A549 (cell line): Measurements from ENCODE around the gene RACGAP1. TPM values are rescaled to one million over a fixed set of nuclear protein-coding genes. Genes with fewer than 3 reads are reported as not detected.

Experiments
- ATAC-seq, 2 experiments: fragments of 200-7000 bp in 1 of 2; fragments of >200 bp in 1 of 2; cut with Nextera tagmentation in 1 of 2; cut with Tn5 transposase in 1 of 2; 3 replicates each; pipeline versions ENCODE4 v1.8.0 to v1.9.1; 2018 to 2020; ENCODE audit warnings: mild to moderate bottlenecking in 1 of 2, moderate library complexity in 1 of 2
- CTCF ChIA-PET: fragments of 300-600 bp; sonication (Branson Sonifier 250); formaldehyde crosslinking; extraction: SDS; loops from one replicate; lab custom pipeline; 2021; ENCODE audit warnings: antibody characterized with exemption, inconsistent platforms; lab: Yijun Ruan, JAX
- POLR2A ChIA-PET: fragments of 350-600 bp; formaldehyde crosslinking; extraction: SDS; loops from one replicate; lab custom pipeline; 2021; ENCODE audit warnings: antibody characterized with exemption, inconsistent platforms; lab: Yijun Ruan, JAX
- DNase-seq, 2 experiments: peaks; one replicate each; pipeline versions ENCODE4 v3.0.0 to v3.0.0-alpha.2; 2011 to 2016; ENCODE audit warnings: low read depth in 1 of 2, low spot score in 1 of 2
- FAIRE-seq: peaks from 2 replicates; lab custom pipeline; 2011; peaks lifted over from hg19 to GRCh38; lab: Jason Lieb, UNC
- H3K27ac ChIP-seq, 2 experiments: fragments of >200 bp; sonication (Bioruptor Twin); formaldehyde crosslinking; 3 replicates each; pipeline ENCODE4 v1.5.1; 2016 to 2017
- H3K4me1 ChIP-seq: fragments of >200 bp; sonication (Bioruptor Twin); formaldehyde crosslinking; 3 replicates; pipeline ENCODE4 v1.6.1; 2016
- H3K4me2 ChIP-seq: fragments of >200 bp; sonication (Bioruptor Twin); formaldehyde crosslinking; 3 replicates; pipeline ENCODE4 v1.6.1; 2016
- H3K4me3 ChIP-seq: fragments of >200 bp; sonication (Bioruptor Twin); formaldehyde crosslinking; 3 replicates; pipeline ENCODE4 v1.5.1; 2016
- H3K9me3 ChIP-seq: fragments of >200 bp; sonication (Bioruptor Twin); formaldehyde crosslinking; 3 replicates; pipeline ENCODE4 v1.6.1; 2016
- CBX2 ChIP-seq: fragments of 200-600 bp; sonication (generic); IDR thresholded peaks from 2 replicates; pipeline ENCODE4 v1.6.1; 2016; ENCODE audit warnings: low read depth, mild to moderate bottlenecking, borderline replicate concordance
- CEBPB ChIP-seq, 2 experiments: fragments of >200 bp in 1 of 2; sonication (Bioruptor Twin) in 1 of 2; formaldehyde crosslinking in 1 of 2; IDR thresholded peaks; 2 replicates each; pipeline ENCODE4 v1.6.1; 2012 to 2016
- CHD2 ChIP-seq: fragments of 150-350 bp; IDR thresholded peaks from 2 replicates; pipeline ENCODE4 v1.6.1; 2014; ENCODE audit warnings: low read length; ENCODE audit not compliant: partially characterized antibody
- EHF ChIP-seq: fragments of 250-450 bp; sonication (Bioruptor Pico); IDR thresholded peaks from 2 replicates; pipeline ENCODE4 v1.5.0; 2020; ENCODE audit warnings: mild to moderate bottlenecking
- ELK1 ChIP-seq: fragments of 150-350 bp; IDR thresholded peaks from 2 replicates; pipeline ENCODE4 v1.6.1; 2014; ENCODE audit warnings: low read depth, mild to moderate bottlenecking, low read length
- EP300 ChIP-seq, 2 experiments: fragments of >200 bp; sonication (Bioruptor Twin); formaldehyde crosslinking; IDR thresholded peaks; 2 replicates in 1 of 2; 3 replicates in 1 of 2; pipeline ENCODE4 v1.6.1; 2016 to 2017
- ESRRA ChIP-seq: fragments of 150-350 bp; IDR thresholded peaks from 2 replicates; pipeline ENCODE4 v1.6.1; 2014; ENCODE audit warnings: mild to moderate bottlenecking, low read length, borderline replicate concordance
- FOSL2 ChIP-seq, 2 experiments: fragments of 450-650 bp in 1 of 2; fragments of >200 bp in 1 of 2; sonication (Bioruptor Twin) in 1 of 2; formaldehyde crosslinking; IDR thresholded peaks; 2 replicates each; pipeline versions ENCODE4 v1.5.0 to v1.6.1; 2016 to 2020; ENCODE audit warnings: mild to moderate bottlenecking in 1 of 2, moderate library complexity in 1 of 2
- GATA3 ChIP-seq: IDR thresholded peaks from 2 replicates; pipeline ENCODE4 v1.6.1; 2012; ENCODE audit warnings: borderline replicate concordance
- HDAC2 ChIP-seq: fragments of 200-600 bp; sonication (generic); IDR thresholded peaks from 2 replicates; pipeline ENCODE4 v1.6.1; 2016
- HMGXB4 ChIP-seq: fragments of 250-450 bp; sonication (Bioruptor Pico); IDR thresholded peaks from 2 replicates; pipeline ENCODE4 v1.5.0; 2021; ENCODE audit warnings: mild to moderate bottlenecking, moderate library complexity, borderline replicate concordance
- HOXB13 ChIP-seq: fragments of 250-450 bp; sonication (Bioruptor Pico); IDR thresholded peaks from 2 replicates; pipeline ENCODE4 v1.5.0; 2020; ENCODE audit warnings: low read depth, mild to moderate bottlenecking, moderate library complexity
- HOXB5 ChIP-seq: fragments of 250-450 bp; sonication (Bioruptor Pico); IDR thresholded peaks from 2 replicates; pipeline ENCODE4 v1.5.0; 2020; ENCODE audit warnings: mild to moderate bottlenecking, moderate library complexity
- JUN ChIP-seq, 2 experiments: fragments of >200 bp; sonication (Bioruptor Twin); formaldehyde crosslinking; IDR thresholded peaks; 2 replicates in 1 of 2; 3 replicates in 1 of 2; pipeline ENCODE4 v1.6.1; 2016 to 2017
- NPAS2 ChIP-seq: fragments of 250-450 bp; sonication (Bioruptor Pico); IDR thresholded peaks from 2 replicates; pipeline ENCODE4 v1.8.0; 2022; ENCODE audit warnings: mild to moderate bottlenecking, moderate library complexity, borderline replicate concordance
- NR3C1 ChIP-seq: fragments of >200 bp; sonication (Bioruptor Twin); formaldehyde crosslinking; IDR thresholded peaks from 3 replicates; pipeline ENCODE4 v1.6.1; 2017
- PBX3 ChIP-seq: IDR thresholded peaks from 2 replicates; pipeline ENCODE4 v1.6.1; 2012
- POLR2AphosphoS2 ChIP-seq: conservative IDR thresholded peaks from 2 replicates; pipeline ENCODE4 v1.6.1; 2012; ENCODE audit warnings: low read length, improper control_type of control experiment, inconsistent platforms
- RAD21 ChIP-seq, 2 experiments: fragments of >200 bp in 1 of 2; sonication (Bioruptor Twin) in 1 of 2; formaldehyde crosslinking in 1 of 2; IDR thresholded peaks in 1 of 2; conservative IDR thresholded peaks in 1 of 2; 2 replicates in 1 of 2; 3 replicates in 1 of 2; pipeline ENCODE4 v1.6.1; 2012 to 2018; ENCODE audit warnings: inconsistent platforms in 1 of 2
- RARB ChIP-seq: fragments of 250-450 bp; sonication (Bioruptor Pico); IDR thresholded peaks from 2 replicates; pipeline ENCODE4 v1.8.0; 2021; ENCODE audit warnings: mild to moderate bottlenecking, moderate library complexity
- SMC3 ChIP-seq: fragments of >200 bp; sonication (Bioruptor Twin); formaldehyde crosslinking; IDR thresholded peaks from 3 replicates; pipeline ENCODE4 v1.6.1; 2018; ENCODE audit warnings: inconsistent platforms
- SREBF2 ChIP-seq: fragments of 450-650 bp; IDR thresholded peaks from 2 replicates; pipeline ENCODE4 v1.6.1; 2014; ENCODE audit warnings: mild to moderate bottlenecking, moderate library complexity
- TFCP2L1 ChIP-seq: fragments of 250-450 bp; sonication (Bioruptor Pico); IDR thresholded peaks from 2 replicates; pipeline ENCODE4 v1.5.0; 2021; ENCODE audit warnings: mild to moderate bottlenecking
- TP53 ChIP-seq: fragments of 250-450 bp; sonication (Bioruptor Pico); IDR thresholded peaks from 2 replicates; pipeline ENCODE4 v1.5.0; 2021; ENCODE audit warnings: mild to moderate bottlenecking, moderate library complexity
- ZFP36 ChIP-seq: fragments of 450-650 bp; IDR thresholded peaks from 2 replicates; pipeline ENCODE4 v1.6.1; 2014; ENCODE audit warnings: borderline replicate concordance; ENCODE audit not compliant: partially characterized antibody
- WGBS: methylation state at CpG from one replicate; pipeline ENCODE4 v1.1.6; 2017; ENCODE audit errors: missing lambda C conversion rate; 5-methylcytosine and 5-hydroxymethylcytosine counted together
- polyA plus RNA-seq, 4 experiments: library from polyadenylated mRNA; depleted of rRNA in 3 of 4; stranded (reverse); fragments of >200 nt; fragmentation: RNase III in 1 of 4; extraction: RNeasy Plus Mini Kit Qiagen cat#74134 plus additional on column Dnase treatment in 1 of 4; gene quantifications; 2 replicates in 3 of 4; 3 replicates in 1 of 4; pipeline ENCODE4 v1.2.3, GENCODE V29; 2011 to 2017
- TF ChIP-seq, protein P1 (sequence below): fragments of 450-650 bp; IDR thresholded peaks from 2 replicates; pipeline ENCODE4 v1.6.1; 2014; ENCODE audit warnings: antibody characterized with exemption
- TF ChIP-seq, protein P2 (sequence below): fragments of >200 bp; sonication (Bioruptor Twin); formaldehyde crosslinking; IDR thresholded peaks from 3 replicates; pipeline ENCODE4 v1.6.1; 2016

The RACGAP1 gene
- polyA plus RNA-seq, 2 of the 4 experiments (the other 2 are of a cell fraction) = 103 to 107 TPM

DNA sequence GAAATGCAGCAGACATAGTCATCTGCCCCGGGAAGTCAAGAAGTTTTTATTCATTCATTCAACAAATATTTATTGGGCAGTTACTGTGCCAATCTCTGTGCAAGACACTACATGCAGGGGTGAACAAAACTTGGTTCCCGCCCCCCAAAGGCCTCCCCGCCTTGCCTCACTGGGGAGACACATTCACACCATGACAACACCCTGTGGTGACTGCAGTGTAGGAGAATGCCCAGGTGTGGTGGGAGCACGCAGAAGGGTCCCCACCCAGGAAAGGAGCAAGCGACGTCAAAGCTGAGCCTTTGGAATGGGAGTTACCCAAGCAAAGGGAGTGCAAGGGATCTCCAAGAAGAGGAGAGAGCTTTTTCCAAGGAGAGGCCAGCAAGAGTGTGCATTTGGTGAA is 54.2 kb downstream of the RACGAP1 start:
- ATAC-seq = no peak
- ChIA-PET CTCF (interaction anchor here (1.0 to 29.8 kb wide), 5 partner anchors 8 to 104 kb away, joined by 3 to 708 read pairs (median 15); partner anchors contain the start of genes ASIC1 and SMARCD1), POLR2A (no interaction called here)
- TF ChIP-seq ESRRA (no peak), FOSL2 (IDR thresholded peaks at IDR 0.05) (no peak), FOSL2 (CRISPR knock-in tag; IDR thresholded peaks at IDR 0.05) (no peak), POLR2AphosphoS2 (no peak), SMC3 (no peak), HDAC2 (no peak), ELK1 (no peak), GATA3 (no peak), EP300 (IDR thresholded peaks at IDR 0.05) (no peak), CHD2 (no peak), TP53 (CRISPR knock-in tag) (no peak), NR3C1 (no peak), PBX3 (no peak), JUN (IDR thresholded peaks at IDR 0.05) (no peak), SREBF2 (no peak), HOXB5 (CRISPR knock-in tag) (no peak), RAD21 (conservative IDR thresholded peaks at IDR 0.05 in 1 of 2, IDR thresholded peaks at IDR 0.05 in 1 of 2) (no peak)
- TF ChIP-seq, protein P1, sequence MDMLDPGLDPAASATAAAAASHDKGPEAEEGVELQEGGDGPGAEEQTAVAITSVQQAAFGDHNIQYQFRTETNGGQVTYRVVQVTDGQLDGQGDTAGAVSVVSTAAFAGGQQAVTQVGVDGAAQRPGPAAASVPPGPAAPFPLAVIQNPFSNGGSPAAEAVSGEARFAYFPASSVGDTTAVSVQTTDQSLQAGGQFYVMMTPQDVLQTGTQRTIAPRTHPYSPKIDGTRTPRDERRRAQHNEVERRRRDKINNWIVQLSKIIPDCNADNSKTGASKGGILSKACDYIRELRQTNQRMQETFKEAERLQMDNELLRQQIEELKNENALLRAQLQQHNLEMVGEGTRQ = no peak
- TF ChIP-seq, protein P2, sequence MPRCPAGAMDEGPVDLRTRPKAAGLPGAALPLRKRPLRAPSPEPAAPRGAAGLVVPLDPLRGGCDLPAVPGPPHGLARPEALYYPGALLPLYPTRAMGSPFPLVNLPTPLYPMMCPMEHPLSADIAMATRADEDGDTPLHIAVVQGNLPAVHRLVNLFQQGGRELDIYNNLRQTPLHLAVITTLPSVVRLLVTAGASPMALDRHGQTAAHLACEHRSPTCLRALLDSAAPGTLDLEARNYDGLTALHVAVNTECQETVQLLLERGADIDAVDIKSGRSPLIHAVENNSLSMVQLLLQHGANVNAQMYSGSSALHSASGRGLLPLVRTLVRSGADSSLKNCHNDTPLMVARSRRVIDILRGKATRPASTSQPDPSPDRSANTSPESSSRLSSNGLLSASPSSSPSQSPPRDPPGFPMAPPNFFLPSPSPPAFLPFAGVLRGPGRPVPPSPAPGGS = no peak
- TF ChIP-seq, all 56 proteins: peak for 0
- H3K4me3 ChIP-seq = no peak overlapping the region
- no peaks in the 10 kb centered on the region for H3K9me3 ChIP-seq
- no peak for FAIRE-seq
- H3K4me1 ChIP-seq = peaks cover 4% of the 10 kb centered on the region; the same call in 1 of the 3 replicates
- no peak for DNase-seq
- H3K4me2 ChIP-seq = no peak overlapping the region
- 69% methylated on average over 6 of the region's 6 CpGs for WGBS
- H3K27ac ChIP-seq = no peak overlapping the region

DNA sequence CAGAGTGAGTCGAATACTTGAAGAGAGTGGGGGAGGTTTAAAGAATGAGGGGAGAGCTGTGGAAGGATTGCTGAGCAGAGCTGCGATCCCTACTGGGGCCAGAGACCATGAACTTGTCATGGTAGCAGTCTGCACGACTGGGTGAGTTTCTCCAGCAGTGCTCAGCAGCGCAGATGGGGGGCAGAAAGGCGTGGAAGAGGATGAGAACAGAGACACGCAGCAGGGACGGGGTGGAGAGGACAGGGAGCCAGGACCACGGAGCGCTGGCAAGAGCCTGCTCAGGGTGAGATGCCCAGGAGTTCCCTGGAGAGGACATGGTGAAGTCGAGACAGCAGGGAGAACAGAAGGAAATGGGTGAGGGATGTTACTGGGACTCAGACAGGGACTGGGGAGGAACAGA is 54.6 kb downstream of the RACGAP1 start:
- H3K4me1 ChIP-seq = peaks cover 4% of the 10 kb centered on the region; the same call in 1 of the 3 replicates
- H3K4me2 ChIP-seq = no peak overlapping the region
- FAIRE-seq = no peak
- WGBS = 39% methylated on average over 10 of the region's 10 CpGs
- ChIA-PET CTCF (interaction anchor here (4.7 to 29.8 kb wide), 3 partner anchors 14 to 103 kb away, joined by 91 to 708 read pairs (median 327); partner anchors contain the start of genes ASIC1 and SMARCD1), POLR2A (no interaction called here)
- no peak for DNase-seq
- no peak overlapping the region for H3K27ac ChIP-seq
- ATAC-seq = no peak
- TF ChIP-seq CEBPB (IDR thresholded peaks at IDR 0.05) = no peak
- no peak for TF ChIP-seq CBX2
- no peak for TF ChIP-seq HMGXB4
- TF ChIP-seq GATA3 = no peak
- TF ChIP-seq RARB = no peak
- TF ChIP-seq EHF (CRISPR knock-in tag) = no peak
- no peak for TF ChIP-seq TFCP2L1 (CRISPR knock-in tag)
- TF ChIP-seq NPAS2 (CRISPR knock-in tag) = no peak
- no peak for TF ChIP-seq HOXB13 (CRISPR knock-in tag)
- TF ChIP-seq, protein P1 = no peak
- no peak for TF ChIP-seq ZFP36
- no peak overlapping the region for H3K4me3 ChIP-seq
- no peaks in the 10 kb centered on the region for H3K9me3 ChIP-seq
